OCI-LY7 (cell line): ENCODE data around the gene GRIP1. TPM values are rescaled to one million over a fixed set of nuclear protein-coding genes. Genes with fewer than 3 reads are reported as not detected.

Experiments
- BruUV-seq: library from RNA; stranded (reverse); fragments of 400-500 nt; replicated peaks from 2 replicates; lab custom pipeline; 2021; lab: Mats Ljungman, UMichigan
- CTCF ChIA-PET: fragments of 300-600 bp; sonication (Branson Sonifier 250); formaldehyde crosslinking; loops from one replicate; lab custom pipeline; 2022; ENCODE audit warnings: antibody characterized with exemption; ENCODE audit not compliant: unreplicated experiment; lab: Charles Lee
- POLR2A ChIA-PET: fragments of 300-600 bp; sonication (Branson Sonifier 250); formaldehyde crosslinking; loops from one replicate; lab custom pipeline; 2022; ENCODE audit warnings: antibody characterized with exemption; lab: Charles Lee
- DNase-seq: peaks from one replicate; pipeline ENCODE4 v3.0.0-alpha.2; 2015; ENCODE audit warnings: low spot score
- H2AFZ ChIP-seq: fragments of 200-600 bp; sonication (generic), shearing (Covaris generic); 2 replicates; pipeline ENCODE4 v1.6.1; 2014; ENCODE audit warnings: mild to moderate bottlenecking, antibody characterized with exemption, low read length, moderate library complexity
- H3K27ac ChIP-seq: fragments of 200-600 bp; sonication (generic); 2 replicates; pipeline ENCODE4 v1.5.1; 2014; ENCODE audit warnings: mixed run types, low read depth, mild to moderate bottlenecking, moderate library complexity, low read length, inconsistent platforms; ENCODE audit not compliant: poor library complexity, severe bottlenecking
- H3K36me3 ChIP-seq: fragments of 200-600 bp; sonication (generic); 2 replicates; pipeline ENCODE4 v1.6.1; 2014; ENCODE audit warnings: mild to moderate bottlenecking, antibody characterized with exemption, low read length, moderate library complexity, mixed read lengths; ENCODE audit not compliant: insufficient read depth
- H3K4me1 ChIP-seq: fragments of 200-600 bp; sonication (generic); 2 replicates; pipeline ENCODE4 v1.5.1; 2014; ENCODE audit warnings: mild to moderate bottlenecking, low read length; ENCODE audit not compliant: insufficient read depth, poor library complexity, severe bottlenecking
- H3K4me2 ChIP-seq: fragments of 200-600 bp; sonication (generic); 2 replicates; pipeline ENCODE4 v1.6.1; 2014; ENCODE audit warnings: mild to moderate bottlenecking, low read length
- H3K4me3 ChIP-seq: fragments of 200-600 bp; sonication (generic); 2 replicates; pipeline ENCODE4 v1.5.1; 2014; ENCODE audit warnings: mild to moderate bottlenecking, low read depth, low read length; ENCODE audit not compliant: poor library complexity, severe bottlenecking
- H3K79me2 ChIP-seq: fragments of 200-600 bp; sonication (generic); 2 replicates; pipeline ENCODE4 v1.6.1; 2016; ENCODE audit warnings: low read depth, mild to moderate bottlenecking, low read length, moderate library complexity, mixed read lengths; ENCODE audit not compliant: insufficient read depth
- H3K9me2 ChIP-seq: fragments of 200-600 bp; sonication (generic); 2 replicates; pipeline ENCODE4 v1.6.1; 2016; ENCODE audit warnings: mild to moderate bottlenecking, low read length, mixed read lengths; ENCODE audit not compliant: insufficient read depth
- H3K9me3 ChIP-seq: fragments of 200-600 bp; sonication (generic); 2 replicates; pipeline ENCODE4 v1.6.1; 2014; ENCODE audit warnings: mild to moderate bottlenecking, mixed run types, low read length, mixed read lengths
- H4K20me1 ChIP-seq: fragments of 200-600 bp; sonication (generic); 2 replicates; pipeline ENCODE4 v1.6.1; 2014; ENCODE audit warnings: mild to moderate bottlenecking, antibody characterized with exemption, low read length, moderate library complexity, mixed read lengths; ENCODE audit not compliant: insufficient read depth
- EZH2phosphoT487 ChIP-seq: fragments of 200-600 bp; sonication (generic); IDR thresholded peaks from 2 replicates; pipeline ENCODE4 v1.6.1; 2018; ENCODE audit warnings: low read depth, borderline replicate concordance, mild to moderate bottlenecking, mixed run types, antibody characterized with exemption, low read length, moderate library complexity, mixed read lengths
- intact Hi-C: fragments of 100-400 bp; cut with micrococcal nuclease; formaldehyde crosslinking; loops from one replicate; pipeline ENCODE4 v1.10.0; 2022; ENCODE audit not compliant: unreplicated experiment
- total RNA-seq, 2 experiments: library from RNA; depleted of rRNA in 1 of 2; stranded (reverse); fragments of >200 nt in 1 of 2; shearing (Covaris generic) in 1 of 2; gene quantifications; 2 replicates each; pipeline ENCODE4 v1.2.3, GENCODE V29; 2014 to 2022
- TF ChIP-seq, protein P1 (sequence below): fragments of 200-600 bp; sonication (generic); conservative IDR thresholded peaks from 2 replicates; pipeline ENCODE4 v1.5.1; 2014; ENCODE audit warnings: mild to moderate bottlenecking, antibody characterized with exemption, low read length, moderate library complexity, mixed read lengths

The GRIP1 gene
- total RNA-seq, 2 experiments from 2014 or later: 4.1 to 7.6 TPM

DNA sequence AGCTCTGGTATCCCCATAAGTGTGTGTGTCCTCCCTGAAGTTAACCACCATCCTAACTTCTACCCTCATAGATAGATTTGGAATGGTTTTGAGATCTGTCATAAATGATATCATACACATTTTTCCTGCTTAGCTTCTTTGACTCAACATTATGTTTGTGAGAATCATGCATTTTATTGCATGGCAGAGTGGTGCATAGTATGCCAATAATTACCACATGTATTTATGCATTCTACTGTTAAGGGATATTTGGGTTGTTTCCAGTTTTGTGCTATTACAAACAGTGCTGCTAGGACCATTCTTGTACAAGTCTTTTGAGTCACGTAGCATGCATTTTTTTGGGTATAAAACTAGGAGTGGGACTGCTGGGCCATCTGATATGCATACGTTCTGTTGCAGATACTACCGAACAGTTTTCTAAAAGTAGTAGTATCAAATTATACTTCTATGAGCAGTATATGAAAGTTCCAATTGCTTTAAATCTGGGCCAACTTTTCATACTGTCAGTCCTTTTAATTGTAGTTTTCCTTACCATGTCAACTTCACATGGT is 13.4 kb downstream of the GRIP1 start:
- Histone ChIP-seq H3K9me3 (no peaks in the 10 kb centered on the region), H3K4me3 (no peak overlapping the region), H3K27ac (no peak overlapping the region), H4K20me1 (no peaks in the 10 kb centered on the region), H3K9me2 (no peaks in the 10 kb centered on the region), H3K4me2 (no peak overlapping the region), H3K4me1 (peaks cover 21% of the 10 kb centered on the region), H3K36me3 (no peaks in the 10 kb centered on the region), H3K79me2 (no peaks in the 10 kb centered on the region), H2AFZ (no peak overlapping the region)
- intact Hi-C loops: no loop called here
- ChIA-PET POLR2A (interaction anchor here (0.6 to 3.8 kb wide), 6 partner anchors 12 to 456 kb away, joined by 3 to 16 read pairs (median 4); no protein-coding TSS in a partner anchor), CTCF (no interaction called here)
- no TSS peak for BruUV-seq
- TF ChIP-seq EZH2phosphoT487: no peak
- TF ChIP-seq, protein P1, sequence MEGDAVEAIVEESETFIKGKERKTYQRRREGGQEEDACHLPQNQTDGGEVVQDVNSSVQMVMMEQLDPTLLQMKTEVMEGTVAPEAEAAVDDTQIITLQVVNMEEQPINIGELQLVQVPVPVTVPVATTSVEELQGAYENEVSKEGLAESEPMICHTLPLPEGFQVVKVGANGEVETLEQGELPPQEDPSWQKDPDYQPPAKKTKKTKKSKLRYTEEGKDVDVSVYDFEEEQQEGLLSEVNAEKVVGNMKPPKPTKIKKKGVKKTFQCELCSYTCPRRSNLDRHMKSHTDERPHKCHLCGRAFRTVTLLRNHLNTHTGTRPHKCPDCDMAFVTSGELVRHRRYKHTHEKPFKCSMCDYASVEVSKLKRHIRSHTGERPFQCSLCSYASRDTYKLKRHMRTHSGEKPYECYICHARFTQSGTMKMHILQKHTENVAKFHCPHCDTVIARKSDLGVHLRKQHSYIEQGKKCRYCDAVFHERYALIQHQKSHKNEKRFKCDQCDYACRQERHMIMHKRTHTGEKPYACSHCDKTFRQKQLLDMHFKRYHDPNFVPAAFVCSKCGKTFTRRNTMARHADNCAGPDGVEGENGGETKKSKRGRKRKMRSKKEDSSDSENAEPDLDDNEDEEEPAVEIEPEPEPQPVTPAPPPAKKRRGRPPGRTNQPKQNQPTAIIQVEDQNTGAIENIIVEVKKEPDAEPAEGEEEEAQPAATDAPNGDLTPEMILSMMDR: no peak
- DNase-seq: no peak

DNA sequence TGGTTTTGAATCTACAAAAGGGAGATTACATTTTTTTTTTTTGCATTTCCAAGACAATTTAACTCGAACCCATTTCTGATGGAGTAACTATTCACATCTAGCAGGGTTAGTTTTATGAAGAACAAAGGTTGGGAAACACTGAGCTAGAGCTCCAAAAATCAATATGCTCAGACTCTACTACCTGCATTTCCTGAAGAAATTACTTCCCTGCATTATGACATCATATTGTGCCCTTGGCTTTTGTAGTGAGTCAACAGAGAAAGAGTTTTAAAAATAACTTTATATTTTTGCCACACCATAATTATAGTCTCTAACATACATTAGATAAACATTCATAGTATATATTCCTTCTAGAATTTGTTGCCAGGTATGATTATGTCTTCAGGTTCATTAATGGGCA is 14.8 kb downstream of the GRIP1 start:
- ChIA-PET POLR2A (interaction anchor here (0.8 to 3.8 kb wide), 5 partner anchors 14 to 53 kb away, joined by 3 to 16 read pairs (median 3); no protein-coding TSS in a partner anchor), CTCF (no interaction called here)
- H3K4me2 ChIP-seq: no peak overlapping the region
- intact Hi-C loops: no loop called here
- no peaks in the 10 kb centered on the region for H4K20me1 ChIP-seq
- no peaks in the 10 kb centered on the region for H3K79me2 ChIP-seq
- H3K4me1 ChIP-seq: peaks cover 21% of the 10 kb centered on the region
- no peaks in the 10 kb centered on the region for H3K36me3 ChIP-seq
- no peak for DNase-seq
- TF ChIP-seq, protein P1: no peak
- no peak for TF ChIP-seq EZH2phosphoT487
- H3K27ac ChIP-seq: no peak overlapping the region
- no TSS peak for BruUV-seq
- no peaks in the 10 kb centered on the region for H3K9me3 ChIP-seq
- H3K4me3 ChIP-seq: no peak overlapping the region
- no peak overlapping the region for H2AFZ ChIP-seq
- H3K9me2 ChIP-seq: no peaks in the 10 kb centered on the region

DNA sequence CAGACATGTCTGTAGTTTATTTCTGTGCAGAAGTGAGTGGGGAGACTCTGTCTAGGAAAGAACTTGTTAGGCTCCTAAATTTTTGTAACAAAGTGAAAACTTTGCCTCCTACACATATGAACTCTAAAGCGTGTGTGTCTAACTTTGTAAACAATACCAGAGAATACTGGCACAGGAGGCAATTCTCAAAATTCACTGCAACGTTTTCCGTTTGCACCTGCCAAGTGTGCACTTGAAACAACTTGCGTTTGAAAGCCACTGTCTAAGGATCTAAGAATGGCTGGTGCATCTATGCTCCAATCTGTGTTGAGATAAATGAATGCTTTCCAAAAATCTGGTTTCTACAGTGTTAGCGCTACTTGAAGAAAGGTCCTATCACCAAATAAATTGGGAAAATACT is 15.3 kb downstream of the GRIP1 start:
- H3K4me1 ChIP-seq: peaks cover 21% of the 10 kb centered on the region
- POLR2A ChIA-PET: interaction anchor here (0.5 to 3.8 kb wide), 13 partner anchors 9 to 325 kb away, joined by 3 to 16 read pairs (median 4); no protein-coding TSS in a partner anchor

More for the DNA sequence above, 15.3 kb downstream of the GRIP1 start:
- no peak for TF ChIP-seq EZH2phosphoT487
- TF ChIP-seq, protein P1: no peak
- DNase-seq: no peak
- Histone ChIP-seq H3K4me2 (no peak overlapping the region), H3K9me2 (no peaks in the 10 kb centered on the region), H3K79me2 (no peaks in the 10 kb centered on the region), H4K20me1 (no peaks in the 10 kb centered on the region), H3K9me3 (no peaks in the 10 kb centered on the region), H3K36me3 (no peaks in the 10 kb centered on the region), H3K27ac (no peak overlapping the region), H2AFZ (no peak overlapping the region), H3K4me3 (no peak overlapping the region)
- CTCF ChIA-PET: no interaction called here
- BruUV-seq: no TSS peak
- intact Hi-C loops: no loop called here
